GM12873 (cell line): ENCODE data around the gene TCL1A.

ENCODE experiments used
- CTCF ChIP-seq: IDR thresholded peaks from 2 replicates; pipeline ENCODE4 v1.5.1; 2012; ENCODE audit warnings: low read depth, mild to moderate bottlenecking, moderate library complexity, low read length, control low read depth; ENCODE audit not compliant: insufficient read depth; ENCODE audit errors: missing control alignments

TCL1A gene

DNA sequence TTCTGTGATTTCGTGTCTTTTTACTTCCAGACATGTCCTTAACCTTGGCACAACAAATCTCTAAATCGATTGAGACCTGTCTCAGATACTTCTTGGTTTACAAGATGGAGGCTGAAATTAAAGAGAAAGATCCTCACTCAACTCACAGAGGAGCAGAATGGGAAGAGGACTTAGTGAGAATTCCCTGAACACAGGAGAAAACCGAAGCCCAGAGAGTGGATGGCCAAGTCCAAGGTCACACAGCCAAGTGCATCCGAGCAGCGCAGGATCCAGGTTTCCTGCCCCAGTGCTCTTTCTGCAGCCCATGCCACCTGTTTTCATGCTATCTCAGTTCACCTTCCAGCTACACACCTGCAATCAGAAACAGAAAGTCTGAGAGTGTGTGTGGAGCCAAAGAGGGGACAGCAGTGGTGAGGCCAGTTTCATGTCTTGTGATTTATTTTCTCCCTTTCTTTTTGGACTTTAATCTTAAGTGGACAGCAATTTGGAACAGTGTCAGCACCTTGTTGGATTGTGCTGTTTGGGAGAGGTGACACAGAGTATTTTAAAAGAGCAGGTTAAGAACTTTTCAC, 50.6 kb downstream of the TCL1A start:
- no peak for TF ChIP-seq CTCF

DNA sequence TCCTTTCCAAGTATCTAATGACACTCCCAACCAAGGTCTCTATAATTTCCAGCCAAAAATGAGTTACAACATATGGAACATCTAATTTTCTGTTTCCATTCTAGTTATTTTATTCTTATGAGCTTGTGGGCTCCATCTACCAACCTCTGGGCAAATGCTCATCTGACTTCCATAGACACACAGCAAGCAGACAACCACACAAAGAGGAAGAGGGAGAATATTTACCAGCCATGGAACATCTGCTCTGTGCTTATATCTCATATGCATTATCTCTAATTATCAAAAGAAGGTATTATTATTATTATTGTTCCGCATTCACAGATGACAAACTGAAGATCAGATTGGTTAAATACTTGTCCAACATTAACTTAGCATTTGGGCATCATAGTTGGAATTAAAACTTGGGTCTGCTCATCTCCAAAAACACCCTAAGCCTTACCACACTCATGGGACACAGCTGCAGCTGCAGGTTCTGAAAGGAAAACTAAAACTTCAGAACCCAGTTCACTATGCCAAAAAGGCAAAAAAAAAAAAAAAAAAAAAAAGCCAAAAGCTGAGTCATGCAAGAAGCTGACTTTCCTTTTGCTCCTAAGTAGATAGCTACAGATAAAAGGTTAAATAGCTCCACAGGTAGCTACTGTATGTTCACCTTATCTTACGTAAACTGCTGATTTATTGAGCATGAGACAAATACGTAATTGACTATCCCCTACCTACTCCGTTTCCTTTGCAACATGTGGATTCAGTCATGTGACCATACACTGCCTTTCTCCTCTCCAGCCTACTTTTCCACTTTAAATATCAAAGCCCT, 51.3 kb downstream of the TCL1A start:
- no peak for TF ChIP-seq CTCF

DNA sequence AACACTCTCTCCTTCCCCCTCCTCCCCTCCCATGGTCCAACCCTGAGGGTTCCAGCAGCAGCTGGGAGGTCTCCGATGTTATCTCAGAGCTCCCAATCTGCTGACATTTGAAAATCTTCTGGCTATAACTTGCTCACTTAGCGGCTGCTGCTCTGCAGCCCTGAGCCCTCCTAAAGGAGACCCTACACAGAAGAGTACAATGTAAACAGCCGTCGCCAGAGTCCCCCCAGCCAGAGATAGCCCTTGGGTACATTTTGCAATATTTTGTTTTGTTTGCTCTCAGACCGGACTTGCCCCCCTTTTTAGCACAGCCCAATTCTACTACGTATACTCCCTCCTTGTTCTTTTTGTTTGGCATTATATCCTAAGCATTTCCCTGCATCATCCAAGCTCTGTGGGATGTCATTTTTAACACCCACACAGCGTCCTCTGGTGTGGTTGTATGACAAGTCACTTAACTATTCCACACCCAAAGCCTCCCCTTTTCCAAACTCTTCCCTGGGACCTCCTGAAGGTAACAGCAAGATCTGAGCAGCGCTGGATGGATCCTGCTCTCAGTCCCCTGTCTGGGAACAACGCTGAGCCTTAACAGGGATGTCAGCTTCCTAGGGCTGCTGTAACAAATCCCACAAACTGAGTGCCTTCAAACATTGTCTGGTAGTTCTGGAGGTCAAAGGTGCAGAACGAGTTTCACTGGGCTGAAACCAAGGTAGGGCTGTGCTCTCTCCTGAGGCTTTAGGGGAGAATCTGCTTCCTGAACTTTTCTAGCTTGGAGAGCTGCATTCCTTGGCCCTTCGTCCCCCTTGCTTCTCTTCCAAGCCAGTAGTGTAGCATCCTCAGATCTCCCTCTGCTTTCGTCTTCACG, 53.0 kb downstream of the TCL1A start:
- TF ChIP-seq CTCF: no peak

DNA sequence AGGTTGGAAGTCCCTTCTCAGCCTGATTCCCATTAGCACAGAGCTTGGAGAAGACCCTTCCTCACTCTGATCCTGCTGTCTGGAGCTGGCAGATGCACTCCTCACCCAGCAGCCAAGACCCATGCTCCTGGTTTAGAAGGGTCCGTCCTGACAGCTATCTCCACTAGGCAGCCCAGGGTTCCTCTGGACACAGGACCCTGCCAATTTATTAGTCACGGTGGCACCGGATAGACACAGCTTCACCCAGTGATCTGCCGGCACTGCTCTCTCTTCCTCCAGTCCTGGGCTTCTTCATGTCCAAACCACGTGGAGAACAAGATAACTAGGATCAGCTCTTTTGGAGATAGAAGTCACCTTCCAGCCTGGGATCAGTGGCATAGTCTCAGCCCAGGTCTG, 53.9 kb downstream of the TCL1A start:
- TF ChIP-seq CTCF: no peak
